AG09319 (cell line): ENCODE results near the gene BLOC1S3.

Experiments
- DNase-seq: peaks from one replicate; pipeline ENCODE4 v3.0.0-alpha.2; 2010; ENCODE audit warnings: low read depth; ENCODE audit errors: extremely low read depth
- TF ChIP-seq, protein P1 (sequence below): IDR thresholded peaks from 2 replicates; pipeline ENCODE4 v1.5.1; 2011; ENCODE audit warnings: low read depth, mild to moderate bottlenecking, inconsistent platforms, low read length, moderate library complexity

The BLOC1S3 gene

DNA sequence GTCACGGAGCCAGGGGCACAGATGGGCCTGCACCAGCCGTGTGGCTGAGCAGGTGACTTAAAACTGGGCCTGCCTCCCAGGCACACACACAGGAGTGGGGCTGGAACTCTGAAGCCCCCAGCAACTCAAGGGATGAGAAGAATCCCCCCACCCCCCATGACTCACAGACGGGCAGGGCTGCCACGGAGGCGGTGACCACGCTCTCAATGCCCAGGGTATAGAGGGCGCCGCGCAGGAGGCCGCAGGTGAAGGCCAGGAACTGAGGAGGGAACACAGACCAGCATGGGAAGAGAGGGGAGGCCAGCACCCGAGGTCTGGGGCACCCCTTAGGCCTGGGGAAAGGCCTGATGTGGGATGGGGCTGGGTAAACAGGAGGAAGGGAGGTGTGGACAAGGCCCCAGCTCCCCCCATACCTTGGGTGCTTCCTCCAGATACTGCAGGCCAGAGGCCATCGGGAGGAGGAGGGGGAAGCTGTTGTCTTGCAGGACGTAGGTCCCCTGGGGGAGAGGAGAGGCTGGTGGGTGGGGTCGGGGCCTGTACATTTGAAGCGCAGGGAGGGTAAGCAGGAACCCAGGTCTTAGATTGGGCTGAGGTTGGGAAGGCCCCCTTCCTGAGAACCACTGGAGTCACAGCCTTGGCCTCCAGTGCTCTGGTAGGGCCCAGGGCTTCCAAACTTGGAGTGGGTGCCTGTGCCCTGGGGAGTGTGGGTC lies 14.7 kb upstream of the BLOC1S3 start:
- DNase-seq, result no peak
- TF ChIP-seq, protein P1, sequence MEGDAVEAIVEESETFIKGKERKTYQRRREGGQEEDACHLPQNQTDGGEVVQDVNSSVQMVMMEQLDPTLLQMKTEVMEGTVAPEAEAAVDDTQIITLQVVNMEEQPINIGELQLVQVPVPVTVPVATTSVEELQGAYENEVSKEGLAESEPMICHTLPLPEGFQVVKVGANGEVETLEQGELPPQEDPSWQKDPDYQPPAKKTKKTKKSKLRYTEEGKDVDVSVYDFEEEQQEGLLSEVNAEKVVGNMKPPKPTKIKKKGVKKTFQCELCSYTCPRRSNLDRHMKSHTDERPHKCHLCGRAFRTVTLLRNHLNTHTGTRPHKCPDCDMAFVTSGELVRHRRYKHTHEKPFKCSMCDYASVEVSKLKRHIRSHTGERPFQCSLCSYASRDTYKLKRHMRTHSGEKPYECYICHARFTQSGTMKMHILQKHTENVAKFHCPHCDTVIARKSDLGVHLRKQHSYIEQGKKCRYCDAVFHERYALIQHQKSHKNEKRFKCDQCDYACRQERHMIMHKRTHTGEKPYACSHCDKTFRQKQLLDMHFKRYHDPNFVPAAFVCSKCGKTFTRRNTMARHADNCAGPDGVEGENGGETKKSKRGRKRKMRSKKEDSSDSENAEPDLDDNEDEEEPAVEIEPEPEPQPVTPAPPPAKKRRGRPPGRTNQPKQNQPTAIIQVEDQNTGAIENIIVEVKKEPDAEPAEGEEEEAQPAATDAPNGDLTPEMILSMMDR, result no peak

DNA sequence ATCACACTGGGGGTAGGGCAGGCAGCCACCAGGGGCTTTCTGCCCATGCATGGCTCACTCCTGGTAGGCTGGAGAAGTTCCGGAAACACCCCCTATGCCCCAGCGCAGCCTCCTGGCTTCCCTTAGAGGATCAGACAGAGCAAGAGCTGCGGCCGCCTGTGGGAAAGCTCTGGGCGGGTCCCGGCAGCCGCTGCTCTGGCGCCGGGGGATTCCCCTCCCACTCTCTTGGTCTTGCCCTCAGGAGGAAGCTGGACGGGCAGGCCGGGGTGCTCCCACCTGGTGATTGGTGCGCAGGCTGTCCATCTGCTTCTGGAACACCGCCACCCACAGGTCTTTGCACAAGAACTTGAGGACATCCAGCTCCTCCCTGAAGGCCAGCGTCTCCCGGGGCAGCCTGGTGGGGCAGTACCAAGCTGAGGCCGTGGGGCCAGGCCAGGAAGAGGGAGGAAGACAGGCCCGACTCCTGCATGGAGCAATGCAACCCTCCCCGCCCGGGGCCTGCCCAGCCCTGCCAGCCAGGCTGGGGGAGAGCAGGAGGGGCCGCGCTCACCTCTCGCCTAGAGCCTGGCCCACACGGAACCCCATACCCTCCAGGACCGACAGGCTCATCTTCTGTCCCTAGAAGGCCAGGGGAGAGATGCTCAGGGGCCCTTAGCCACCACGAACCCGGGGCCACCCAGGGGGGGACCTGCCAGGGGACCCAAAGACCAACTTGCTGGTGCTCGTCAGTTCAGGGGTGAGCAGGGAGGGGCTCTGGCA lies 13.8 kb upstream of the BLOC1S3 start:
- no peak for DNase-seq
- TF ChIP-seq, protein P1, result no peak; the same call in 1 of the 2 replicates

DNA sequence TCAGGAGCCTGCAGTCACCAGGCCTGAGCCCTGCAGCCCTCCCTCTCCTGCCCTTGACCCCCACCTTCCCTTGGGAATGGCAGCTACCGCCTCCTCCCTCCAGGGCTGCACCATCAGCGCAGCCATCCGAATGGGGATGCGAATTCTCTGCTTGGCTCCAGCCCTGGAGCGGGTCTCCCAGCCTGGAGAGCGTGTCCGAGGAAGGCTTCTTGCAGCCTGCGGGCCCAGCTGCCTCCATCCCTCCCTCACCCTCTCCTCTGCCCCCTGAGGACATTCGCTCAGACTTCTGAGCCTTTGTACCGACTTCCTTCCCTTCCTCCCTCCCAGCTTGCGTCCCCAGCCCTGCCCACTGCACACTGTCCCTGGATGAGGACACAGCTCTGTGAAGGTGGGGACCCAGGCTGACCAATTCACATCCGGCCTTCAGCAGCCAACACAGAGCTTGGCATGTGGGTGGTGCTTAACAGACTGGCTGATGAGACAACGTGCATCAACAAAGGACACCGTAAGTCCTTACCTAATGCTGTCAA lies 11.8 kb upstream of the BLOC1S3 start:
- TF ChIP-seq, protein P1, result no peak

DNA sequence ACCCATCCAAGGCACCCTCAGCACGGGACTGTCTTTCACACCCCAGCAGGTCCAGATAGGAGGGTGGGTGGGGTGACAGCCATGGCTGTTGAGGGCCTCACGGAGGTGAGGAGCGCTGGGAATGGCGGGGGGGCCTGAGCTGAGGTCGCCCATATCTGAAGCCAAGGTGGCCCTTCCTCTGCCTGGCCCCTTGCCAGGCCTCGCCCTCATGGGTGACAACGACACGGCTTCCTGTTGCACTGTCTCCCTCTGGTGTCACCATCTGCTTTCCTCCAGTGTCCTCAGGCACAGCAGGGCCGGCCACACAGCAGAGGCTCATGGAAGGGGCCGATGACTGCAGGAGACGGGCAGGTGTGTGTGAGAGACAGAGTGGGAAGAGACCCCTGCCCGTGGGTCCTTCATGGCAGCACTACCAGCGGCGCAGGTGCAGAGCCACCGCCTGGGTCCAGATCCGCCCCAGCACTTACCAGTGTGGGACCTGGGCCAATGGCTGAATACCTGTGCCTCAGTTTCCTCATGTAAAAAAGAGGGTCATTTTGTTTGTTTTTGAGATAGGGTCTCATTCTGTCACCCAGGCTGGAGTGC lies 9.7 kb upstream of the BLOC1S3 start:
- no peak for DNase-seq
- TF ChIP-seq, protein P1, result no peak

More for the DNA sequence above, 11.8 kb upstream of the BLOC1S3 start:
- DNase-seq, result no peak

DNA sequence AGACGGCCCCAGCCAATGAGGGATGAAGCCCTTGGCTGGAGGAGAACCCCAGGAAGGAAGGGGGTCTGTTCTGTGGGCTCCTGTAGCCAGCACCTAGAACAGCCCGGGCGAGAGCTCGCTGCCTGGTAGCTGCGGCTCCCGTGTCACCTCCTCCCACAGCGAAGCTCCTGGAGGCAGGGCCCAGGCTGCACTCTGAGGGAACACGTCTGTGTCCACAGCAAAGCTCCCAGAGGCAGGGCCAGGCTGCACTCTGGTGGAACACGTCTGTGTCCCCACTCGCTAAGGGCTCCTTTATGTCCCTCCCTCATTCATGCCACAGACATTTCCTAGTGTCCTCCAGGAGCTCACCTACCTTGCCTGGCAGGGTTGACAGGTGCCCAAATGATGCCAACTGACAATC lies 9.0 kb upstream of the BLOC1S3 start:
- TF ChIP-seq, protein P1, result no peak
- no peak for DNase-seq

DNA sequence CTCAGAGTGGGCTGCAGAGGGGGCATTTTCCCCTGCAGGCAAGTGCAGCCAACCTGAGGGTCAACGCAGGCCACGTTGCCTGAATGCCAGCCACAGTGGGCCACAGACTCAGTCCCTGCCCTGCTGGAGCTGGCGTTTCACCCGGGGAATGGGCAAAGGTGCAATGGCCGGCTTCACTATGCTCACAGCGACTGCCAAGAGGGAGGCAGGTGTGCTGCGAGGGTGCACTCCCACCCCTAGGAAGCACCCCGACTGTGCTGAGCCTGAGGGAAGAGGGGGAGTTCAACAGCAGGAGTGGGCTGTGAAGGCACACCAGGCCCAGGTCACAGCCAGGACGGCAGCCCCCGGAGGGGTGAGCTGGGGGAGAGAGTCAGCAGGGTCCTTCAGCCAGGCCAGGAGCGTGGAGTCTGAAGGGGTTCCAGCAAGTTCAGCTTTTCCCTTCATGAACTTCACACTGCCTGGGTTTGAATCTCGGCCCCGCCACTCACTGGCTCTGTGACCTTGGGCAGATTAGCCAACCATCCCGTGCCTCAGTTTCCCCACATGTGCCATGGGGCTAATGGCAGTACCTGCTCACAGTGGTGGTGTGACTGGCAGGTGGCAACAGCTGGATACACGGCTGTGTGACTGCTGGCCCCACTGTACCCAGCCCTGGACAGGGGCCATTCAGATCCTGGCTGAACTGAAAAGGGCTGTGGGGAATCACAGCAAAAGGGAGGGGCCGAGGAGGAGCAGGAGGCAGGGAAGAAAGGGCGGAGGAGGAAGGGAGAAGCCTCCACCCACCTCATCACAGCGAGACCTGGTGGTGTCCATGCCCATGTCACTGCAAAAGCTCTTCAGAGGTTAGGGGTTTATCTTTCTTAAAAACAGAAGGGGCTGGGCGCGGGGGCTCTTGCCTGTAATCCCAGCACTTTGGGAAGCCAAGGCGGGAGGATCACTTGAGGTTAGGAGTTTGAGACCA lies 8.2 kb upstream of the BLOC1S3 start:
- no peak for DNase-seq
- TF ChIP-seq, protein P1, result no peak
